Fibroblast of lung (primary cell): ENCODE data around the gene CDK11B. TPM values are rescaled to one million over a fixed set of nuclear protein-coding genes. Genes with fewer than 3 reads are reported as not detected.
"Not testable (repeated sequence)": the region's sequence is repeated elsewhere in the genome, so short reads cannot be mapped to it uniquely, and the experiment has no call there.

ENCODE experiments used
- DNase-seq, 2 donors: peaks; one replicate each; pipeline versions ENCODE4 v3.0.0 to v3.0.0-alpha.2; 2010; ENCODE audit warnings: low read depth in 2 of 2
- H2AFZ ChIP-seq: 2 replicates; pipeline ENCODE4 v1.5.1; 2012; ENCODE audit warnings: low read length, control low read depth, inconsistent platforms
- H3K27ac ChIP-seq: 2 replicates; pipeline ENCODE4 v1.5.1; 2011; ENCODE audit warnings: low read length, control low read depth; ENCODE audit not compliant: insufficient read depth
- H3K27me3 ChIP-seq: 2 replicates; pipeline ENCODE4 v1.5.1; 2011; ENCODE audit warnings: mild to moderate bottlenecking, low read length; ENCODE audit not compliant: control insufficient read depth, insufficient read depth
- H3K36me3 ChIP-seq: 2 replicates; pipeline ENCODE4 v1.5.1; 2011; ENCODE audit warnings: low read length; ENCODE audit not compliant: control insufficient read depth, insufficient read depth
- H3K4me1 ChIP-seq: 2 replicates; pipeline ENCODE4 v1.5.1; 2011; ENCODE audit warnings: low read length; ENCODE audit not compliant: control insufficient read depth, insufficient read depth; ENCODE audit errors: extremely low read depth
- H3K4me2 ChIP-seq: 2 replicates; pipeline ENCODE4 v1.5.1; 2011; ENCODE audit warnings: low read length, control low read depth; ENCODE audit not compliant: insufficient read depth; ENCODE audit errors: extremely low read depth
- H3K4me3 ChIP-seq, 4 experiments: fragments of 200-600 bp in 1 of 4; sonication (generic) in 1 of 4; replicated peaks in 1 of 4; 2 replicates each; pipeline ENCODE4 v1.5.1; 2011 to 2016; ENCODE audit warnings: low read length in 4 of 4, low read depth in 3 of 4, mild to moderate bottlenecking in 3 of 4, control low read depth in 2 of 4, inconsistent platforms in 1 of 4, mixed read lengths in 1 of 4; ENCODE audit not compliant: insufficient read depth in 1 of 4; ENCODE audit errors: control extremely low read depth in 1 of 4
- H3K79me2 ChIP-seq: 2 replicates; pipeline ENCODE4 v1.5.1; 2012; ENCODE audit warnings: mild to moderate bottlenecking, low read length, inconsistent platforms; ENCODE audit not compliant: control insufficient read depth, insufficient read depth
- H3K9ac ChIP-seq: 2 replicates; pipeline ENCODE4 v1.5.1; 2011; ENCODE audit warnings: mild to moderate bottlenecking, low read length, control low read depth; ENCODE audit not compliant: insufficient read depth
- H3K9me3 ChIP-seq: 2 replicates; pipeline ENCODE4 v1.5.1; 2012; ENCODE audit warnings: low read depth, low read length; ENCODE audit not compliant: control insufficient read depth, insufficient read depth
- H4K20me1 ChIP-seq: 2 replicates; pipeline ENCODE4 v1.5.1; 2011; ENCODE audit warnings: low read length; ENCODE audit not compliant: control insufficient read depth, insufficient read depth; ENCODE audit errors: extremely low read depth
- CTCF ChIP-seq, 2 donors: IDR thresholded peaks in 1 of 2; conservative IDR thresholded peaks in 1 of 2; 1 replicate in 1 of 2; 2 replicates in 1 of 2; pipeline ENCODE4 v1.5.1; 2011 to 2012; ENCODE audit warnings: low read length in 2 of 2, control low read depth in 1 of 2, inconsistent platforms in 1 of 2, low read depth in 1 of 2, mild to moderate bottlenecking in 1 of 2
- EZH2 ChIP-seq: IDR thresholded peaks from 2 replicates; pipeline ENCODE4 v1.5.1; 2012; ENCODE audit warnings: low read length, control low read depth, mild to moderate bottlenecking; ENCODE audit errors: missing control alignments
- polyA plus RNA-seq, 2 donors: library from polyadenylated mRNA; depleted of rRNA in 1 of 2; stranded (reverse) in 1 of 2; unstranded in 1 of 2; fragments of >200 nt; gene quantifications; 2 replicates each; pipeline ENCODE4 v1.2.1, GENCODE V29; 2011 to 2012; ENCODE audit warnings: missing spikeins in 1 of 2
- total RNA-seq: library from RNA; depleted of rRNA; stranded (reverse); fragments of >200 nt; gene quantifications from 2 replicates; pipeline ENCODE4 v1.2.1, GENCODE V29; 2014

CDK11B gene
- total and polyA plus RNA-seq, 2 donors (not counting 1 experiment from before 2014, with no cell fraction given): 2.5 to 9.7 TPM

- no peak overlapping the region for H3K9ac ChIP-seq
- H3K36me3 ChIP-seq: no peaks in the 10 kb centered on the region
- H3K4me3 ChIP-seq: no peak overlapping the region
- H3K79me2 ChIP-seq: peaks cover 27% of the 10 kb centered on the region
- no peak for DNase-seq
- no peak overlapping the region for H3K4me2 ChIP-seq
- H3K9me3 ChIP-seq: no peaks in the 10 kb centered on the region
- H2AFZ ChIP-seq: no peak overlapping the region
- peaks cover 2% of the 10 kb centered on the region for H3K4me1 ChIP-seq
- no peaks in the 10 kb centered on the region for H4K20me1 ChIP-seq
- TF ChIP-seq EZH2 (no peak), CTCF (conservative IDR thresholded peaks at IDR 0.05 in 1 of 2, IDR thresholded peaks at IDR 0.05 in 1 of 2; ENCODE audit: low read depth in 1 of 2, low read length in 2 of 2) (no peak)
- H3K27me3 ChIP-seq: no peaks in the 10 kb centered on the region
- H3K27ac ChIP-seq: no peak overlapping the region
These were observed 19.1 kb upstream of the CDK11B start for GRCh38 chr1:1677718-1678580.

DNA sequence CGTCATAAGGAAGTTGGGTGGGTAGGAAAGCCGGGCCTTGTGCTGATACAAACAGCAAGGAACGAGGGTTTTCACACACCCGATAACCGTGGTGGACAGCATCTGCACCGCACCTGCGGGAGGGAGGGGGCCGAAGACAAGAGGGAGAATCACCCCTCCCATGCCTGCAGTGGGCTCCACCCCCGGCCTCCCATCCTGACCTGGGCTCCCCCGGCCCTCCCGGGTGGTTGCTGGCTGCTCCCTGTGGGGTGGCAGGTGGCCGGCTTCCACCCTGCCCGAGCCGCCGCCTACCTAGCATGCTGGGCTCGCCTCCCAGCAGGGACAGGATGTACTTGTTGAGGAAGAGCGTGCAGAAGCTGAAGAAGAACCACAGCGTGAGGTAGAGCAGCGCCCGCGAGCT is 17.3 kb upstream of the CDK11B start:
- H3K27ac ChIP-seq, H3K4me2 ChIP-seq, H3K27me3 ChIP-seq, H3K36me3 ChIP-seq, H2AFZ ChIP-seq, H3K9ac ChIP-seq, H4K20me1 ChIP-seq, H3K4me3 ChIP-seq, H3K4me1 ChIP-seq, DNase-seq, H3K9me3 ChIP-seq: not testable (repeated sequence)
- H3K79me2 ChIP-seq: peaks cover 18% of the 10 kb centered on the region

DNA sequence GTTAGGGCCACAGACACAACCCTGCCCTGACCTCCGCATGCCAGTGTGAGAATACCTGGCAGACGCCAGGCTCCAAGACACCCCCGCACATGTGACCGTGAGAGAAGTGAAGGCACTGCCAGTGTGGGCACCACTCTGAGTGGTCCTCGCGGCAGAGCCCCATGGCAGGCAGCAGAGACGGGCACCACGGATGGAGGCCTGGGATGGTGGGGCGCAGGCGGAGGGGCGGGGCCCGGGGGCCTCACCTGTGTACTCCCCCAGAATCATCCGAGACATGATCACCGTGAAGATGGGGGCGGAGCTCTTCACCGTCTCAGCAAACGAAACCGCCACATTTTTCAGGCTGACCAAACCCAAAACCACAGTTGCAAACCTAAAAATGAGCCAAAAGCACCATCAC is 16.4 kb upstream of the CDK11B start:
- DNase-seq, H3K27me3 ChIP-seq, H3K27ac ChIP-seq, H3K4me1 ChIP-seq, H3K9me3 ChIP-seq, H3K4me2 ChIP-seq, H3K36me3 ChIP-seq, H3K9ac ChIP-seq, H2AFZ ChIP-seq, H3K4me3 ChIP-seq, H4K20me1 ChIP-seq: not testable (repeated sequence)
- peaks cover 14% of the 10 kb centered on the region for H3K79me2 ChIP-seq

- H3K9ac ChIP-seq, H2AFZ ChIP-seq, H3K27me3 ChIP-seq, H3K4me3 ChIP-seq, H3K27ac ChIP-seq, H3K4me2 ChIP-seq, H3K36me3 ChIP-seq, H3K4me1 ChIP-seq, H3K9me3 ChIP-seq, H4K20me1 ChIP-seq, DNase-seq: not testable (repeated sequence)
- H3K79me2 ChIP-seq: peaks cover 14% of the 10 kb centered on the region
These were observed 16.0 kb upstream of the CDK11B start for GRCh38 chr1:1674806-1675205.
